Brain microvascular endothelial cell (primary cell): ENCODE measurements around the gene HPS4.

Experiments
- DNase-seq: peaks from one replicate; pipeline ENCODE4 v3.0.0-alpha.2; 2020
- H3K27ac ChIP-seq: fragments of 250-450 bp; sonication (Bioruptor Pico); 2 replicates; pipeline ENCODE4 v1.5.1; 2020; ENCODE audit warnings: mild to moderate bottlenecking, moderate library complexity
- H3K27me3 ChIP-seq: fragments of 250-450 bp; sonication (Bioruptor Pico); replicated peaks from 2 replicates; pipeline ENCODE4 v1.5.1; 2020; ENCODE audit warnings: mild to moderate bottlenecking
- H3K36me3 ChIP-seq: fragments of 250-450 bp; sonication (Bioruptor Pico); replicated peaks from 2 replicates; pipeline ENCODE4 v1.5.1; 2020; ENCODE audit warnings: mild to moderate bottlenecking
- H3K4me3 ChIP-seq: 2 replicates; pipeline ENCODE4 v1.5.1; 2011; ENCODE audit warnings: low read depth, mild to moderate bottlenecking, control low read depth, low read length, moderate library complexity
- in situ Hi-C: cut with HindIII; loops from 2 replicates; pipeline ENCODE4 v1.10.0; 2017; ENCODE audit warnings: low sequenced_read_pairs, low pct_ligation_motif_present
- TF ChIP-seq, protein P1 (sequence below): IDR thresholded peaks from 2 replicates; pipeline ENCODE4 v1.5.1; 2011; ENCODE audit warnings: low read depth, mild to moderate bottlenecking, moderate library complexity, low read length, control low read depth, inconsistent platforms; ENCODE audit errors: missing control alignments

Gene HPS4

DNA sequence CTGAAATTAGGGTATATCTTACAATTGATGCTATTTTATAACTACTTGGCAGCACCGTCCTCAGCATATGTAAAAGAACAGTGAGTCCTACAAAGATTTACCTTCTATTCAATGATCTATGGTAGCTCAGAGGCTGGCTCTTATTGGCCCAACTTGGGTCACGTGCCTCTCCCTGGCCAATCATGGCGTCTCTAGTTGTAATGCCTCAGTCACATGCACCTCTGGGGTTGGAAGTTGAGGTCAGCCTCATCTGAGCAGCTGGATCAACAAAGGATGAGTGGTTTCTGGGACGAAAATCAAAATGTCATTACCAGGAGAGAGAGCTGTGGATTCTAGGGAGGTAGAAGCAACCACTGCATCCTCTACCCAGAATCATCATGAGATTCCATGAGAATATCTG, 77.5 kb downstream of the HPS4 start:
- H3K27ac ChIP-seq, result no peak overlapping the region
- H3K27me3 ChIP-seq, result peaks cover 5% of the 10 kb centered on the region
- H3K36me3 ChIP-seq, result no peaks in the 10 kb centered on the region
- TF ChIP-seq, protein P1, sequence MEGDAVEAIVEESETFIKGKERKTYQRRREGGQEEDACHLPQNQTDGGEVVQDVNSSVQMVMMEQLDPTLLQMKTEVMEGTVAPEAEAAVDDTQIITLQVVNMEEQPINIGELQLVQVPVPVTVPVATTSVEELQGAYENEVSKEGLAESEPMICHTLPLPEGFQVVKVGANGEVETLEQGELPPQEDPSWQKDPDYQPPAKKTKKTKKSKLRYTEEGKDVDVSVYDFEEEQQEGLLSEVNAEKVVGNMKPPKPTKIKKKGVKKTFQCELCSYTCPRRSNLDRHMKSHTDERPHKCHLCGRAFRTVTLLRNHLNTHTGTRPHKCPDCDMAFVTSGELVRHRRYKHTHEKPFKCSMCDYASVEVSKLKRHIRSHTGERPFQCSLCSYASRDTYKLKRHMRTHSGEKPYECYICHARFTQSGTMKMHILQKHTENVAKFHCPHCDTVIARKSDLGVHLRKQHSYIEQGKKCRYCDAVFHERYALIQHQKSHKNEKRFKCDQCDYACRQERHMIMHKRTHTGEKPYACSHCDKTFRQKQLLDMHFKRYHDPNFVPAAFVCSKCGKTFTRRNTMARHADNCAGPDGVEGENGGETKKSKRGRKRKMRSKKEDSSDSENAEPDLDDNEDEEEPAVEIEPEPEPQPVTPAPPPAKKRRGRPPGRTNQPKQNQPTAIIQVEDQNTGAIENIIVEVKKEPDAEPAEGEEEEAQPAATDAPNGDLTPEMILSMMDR, result no peak
- DNase-seq, result peak; percentile 37
- in situ Hi-C loops, result no loop called here
- H3K4me3 ChIP-seq, result no peak overlapping the region

DNA sequence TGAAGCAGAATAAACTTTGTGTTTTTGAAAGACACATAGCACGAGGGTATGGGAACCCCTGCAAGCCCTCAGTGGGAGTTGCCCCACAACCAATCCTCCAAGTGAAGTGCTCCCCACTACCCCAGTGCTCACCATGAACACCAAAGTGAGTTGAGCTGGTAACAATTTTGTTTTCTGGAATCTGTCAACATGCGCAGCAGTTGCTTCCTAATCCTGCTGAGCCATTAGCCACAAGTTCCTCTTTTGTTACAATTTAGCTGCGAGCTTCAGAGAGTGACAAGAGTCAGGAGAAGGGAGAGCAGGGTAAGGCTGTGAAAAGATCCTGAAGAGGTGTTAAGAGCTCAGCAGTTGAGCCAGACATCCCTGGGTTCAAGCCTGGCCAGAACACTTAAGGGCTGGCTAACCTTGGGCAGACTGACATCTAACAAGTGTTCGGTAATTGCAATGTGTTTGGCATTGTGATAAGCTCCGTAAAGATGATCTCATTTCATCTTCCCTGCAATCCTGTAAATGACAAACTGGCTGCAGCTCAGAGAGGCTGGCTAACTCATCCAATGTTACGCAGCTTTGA, 78.6 kb downstream of the HPS4 start:
- no peak for DNase-seq
- Histone ChIP-seq H3K27me3 (no peaks in the 10 kb centered on the region), H3K4me3 (no peak overlapping the region), H3K27ac (no peak overlapping the region), H3K36me3 (no peaks in the 10 kb centered on the region)
- TF ChIP-seq, protein P1, result no peak
- in situ Hi-C loops, result no loop called here

DNA sequence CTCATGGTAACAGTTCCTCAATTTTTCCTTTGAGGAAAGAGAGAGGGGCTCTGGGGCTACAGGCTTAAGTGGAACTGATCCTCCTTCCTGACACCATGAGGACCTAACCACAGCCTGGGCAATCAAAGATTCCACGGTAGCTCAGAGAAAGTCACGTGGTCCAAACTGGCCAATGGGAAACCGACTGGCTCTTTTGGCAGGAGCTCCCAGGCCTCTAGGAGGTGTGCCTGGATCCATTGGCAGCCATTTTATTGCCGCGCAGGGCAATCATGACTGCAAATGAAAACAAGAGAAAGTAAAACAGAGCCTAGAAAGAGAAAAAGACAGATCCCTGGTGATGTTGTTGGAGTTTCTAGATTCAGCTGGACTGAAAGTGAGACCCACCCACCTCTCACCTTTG, 81.9 kb downstream of the HPS4 start:
- no peak for DNase-seq
- no peak overlapping the region for H3K27ac ChIP-seq
- no peaks in the 10 kb centered on the region for H3K36me3 ChIP-seq
- no peaks in the 10 kb centered on the region for H3K27me3 ChIP-seq
- TF ChIP-seq, protein P1, result no peak
- no peak overlapping the region for H3K4me3 ChIP-seq
- in situ Hi-C loops, result no loop called here
